Keratinocyte (primary cell): Measurements from ENCODE around the gene TARM1. TPM values are rescaled to one million over a fixed set of nuclear protein-coding genes. Genes with fewer than 3 reads are reported as not detected.
"Not testable (repeated sequence)": the region's sequence is repeated elsewhere in the genome, so short reads cannot be mapped to it uniquely, and the experiment has no call there.

Source experiments
- DNase-seq: peaks from one replicate; pipeline ENCODE4 v3.0.0-alpha.2; 2011; ENCODE audit warnings: low read depth, missing footprints, low spot score
- FAIRE-seq: peaks from 2 replicates; lab custom pipeline; 2011; peaks lifted over from hg19 to GRCh38; lab: Jason Lieb, UNC
- H2AFZ ChIP-seq: 2 replicates; pipeline ENCODE4 v1.6.0; 2012; ENCODE audit warnings: low read length, control low read depth, inconsistent platforms; ENCODE audit not compliant: control insufficient read depth
- H3K27ac ChIP-seq: 2 replicates; pipeline ENCODE4 v1.5.1; 2011; ENCODE audit warnings: low read length; ENCODE audit not compliant: control insufficient read depth, insufficient read depth
- H3K27me3 ChIP-seq: 3 replicates; pipeline ENCODE4 v1.6.0; 2011; ENCODE audit warnings: low read length; ENCODE audit not compliant: control insufficient read depth, insufficient read depth; ENCODE audit errors: extremely low read depth
- H3K36me3 ChIP-seq, 2 experiments: 2 replicates in 1 of 2; 3 replicates in 1 of 2; pipeline ENCODE4 v1.5.1; 2011; ENCODE audit warnings: low read length in 2 of 2, mild to moderate bottlenecking in 1 of 2; ENCODE audit not compliant: control insufficient read depth in 2 of 2, insufficient read depth in 2 of 2; ENCODE audit errors: extremely low read depth in 1 of 2
- H3K4me1 ChIP-seq: 3 replicates; pipeline ENCODE4 v1.5.1; 2011; ENCODE audit warnings: low read length; ENCODE audit not compliant: control insufficient read depth, insufficient read depth; ENCODE audit errors: extremely low read depth
- H3K4me2 ChIP-seq: 3 replicates; pipeline ENCODE4 v1.6.0; 2011; ENCODE audit warnings: low read depth, low read length; ENCODE audit not compliant: control insufficient read depth, insufficient read depth; ENCODE audit errors: extremely low read depth
- H3K4me3 ChIP-seq, 3 experiments: fragments of 200-600 bp in 1 of 3; sonication (generic) in 1 of 3; 2 replicates in 2 of 3; 3 replicates in 1 of 3; pipeline ENCODE4 v1.5.1; 2011 to 2016; ENCODE audit warnings: low read length in 3 of 3, mild to moderate bottlenecking in 3 of 3, control low read depth in 2 of 3, inconsistent platforms in 1 of 3, low read depth in 1 of 3, mixed read lengths in 1 of 3, mixed run types in 1 of 3, moderate library complexity in 1 of 3; ENCODE audit not compliant: control insufficient read depth in 2 of 3, insufficient read depth in 2 of 3; ENCODE audit errors: extremely low read depth in 1 of 3
- H3K79me2 ChIP-seq: 2 replicates; pipeline ENCODE4 v1.6.0; 2012; ENCODE audit warnings: low read length; ENCODE audit not compliant: control insufficient read depth, insufficient read depth
- H3K9ac ChIP-seq: 3 replicates; pipeline ENCODE4 v1.6.0; 2011; ENCODE audit warnings: low read length; ENCODE audit not compliant: control insufficient read depth, insufficient read depth; ENCODE audit errors: extremely low read depth
- H3K9me1 ChIP-seq: 3 replicates; pipeline ENCODE4 v1.6.0; 2011; ENCODE audit warnings: low read length; ENCODE audit not compliant: control insufficient read depth, insufficient read depth; ENCODE audit errors: extremely low read depth
- H3K9me3 ChIP-seq: 2 replicates; pipeline ENCODE4 v1.5.1; 2012; ENCODE audit warnings: low read depth, low read length; ENCODE audit not compliant: control insufficient read depth
- H4K20me1 ChIP-seq: 3 replicates; pipeline ENCODE4 v1.6.0; 2011; ENCODE audit warnings: low read length; ENCODE audit not compliant: control insufficient read depth, insufficient read depth; ENCODE audit errors: extremely low read depth
- EZH2 ChIP-seq: IDR thresholded peaks from one replicate; pipeline ENCODE4 v1.6.1; 2012; ENCODE audit warnings: inconsistent platforms, mild to moderate bottlenecking, low read length, moderate library complexity
- dilution Hi-C: fragments of 300-500 bp; cut with MboI; formaldehyde crosslinking; loops from one replicate; pipeline ENCODE4 v1.7.0; 2020; ENCODE audit warnings: low sequenced_read_pairs; ENCODE audit not compliant: extremely low pct_ligation_motif_present
- polyA plus RNA-seq, 5 experiments: library from polyadenylated mRNA; depleted of rRNA in 3 of 5; stranded (reverse) in 3 of 5; stranded (forward) in 1 of 5; unstranded in 1 of 5; fragments of >200 nt; gene quantifications; 1 replicate in 1 of 5; 2 replicates in 3 of 5; 3 replicates in 1 of 5; pipeline versions ENCODE4 v1.2.1 to v1.2.3, GENCODE V29; 2011 to 2012; ENCODE audit warnings: missing spikeins in 2 of 5, low read depth in 1 of 5, low replicate concordance in 1 of 5
- TF ChIP-seq, protein P1 (sequence below), 3 experiments: IDR thresholded peaks in 1 of 3; conservative IDR thresholded peaks in 1 of 3; optimal IDR thresholded peaks in 1 of 3; 2 replicates in 2 of 3; 3 replicates in 1 of 3; pipeline versions ENCODE3 to v1.5.1; 2011; ENCODE audit warnings: low read length in 3 of 3, mild to moderate bottlenecking in 3 of 3, moderate library complexity in 2 of 3, control low read depth in 1 of 3, inconsistent platforms in 1 of 3; ENCODE audit not compliant: insufficient read depth in 2 of 3; ENCODE audit errors: extremely low read depth in 1 of 3

TARM1 gene
- polyA plus RNA-seq, 1 donor (not counting 4 experiments of a cell fraction or from before 2014, with no cell fraction given), result not detected

DNA sequence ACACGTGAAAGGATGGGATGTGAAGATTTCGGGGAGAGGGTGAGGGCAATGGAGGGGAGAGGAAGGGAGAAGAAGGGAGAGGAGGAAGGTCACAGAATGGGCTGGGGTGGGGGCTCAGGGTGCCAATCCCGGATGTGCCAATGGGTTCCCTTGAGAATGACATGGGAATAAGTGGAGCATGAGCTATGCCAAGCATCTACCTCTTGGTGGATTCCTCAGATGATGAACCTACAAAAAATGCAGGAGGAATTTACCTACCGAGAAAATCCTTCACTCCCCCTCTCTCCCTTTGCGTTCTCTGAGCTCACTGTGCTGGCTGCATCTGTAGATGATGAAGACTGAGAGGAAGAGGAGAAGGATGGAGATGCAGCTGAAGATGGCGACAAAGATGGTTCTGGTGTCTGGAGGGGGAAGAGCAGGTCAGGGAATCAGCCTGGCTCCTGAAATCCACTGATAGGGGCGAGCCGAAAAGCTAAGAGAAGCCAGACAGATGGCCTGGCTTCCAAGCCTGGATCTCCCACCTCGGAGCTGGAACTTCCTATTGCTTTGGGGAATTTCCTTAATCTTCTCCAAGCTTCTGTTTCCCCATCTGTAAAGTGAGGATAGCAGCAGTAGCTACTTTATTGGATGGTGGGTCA lies 39.1 kb downstream of the TARM1 start:
- H4K20me1 ChIP-seq, result no peaks in the 10 kb centered on the region
- no peak overlapping the region for H2AFZ ChIP-seq
- no peak for DNase-seq
- no peak overlapping the region for H3K27ac ChIP-seq
- no peaks in the 10 kb centered on the region for H3K36me3 ChIP-seq
- no peaks in the 10 kb centered on the region for H3K79me2 ChIP-seq
- H3K4me3 ChIP-seq, result no peak overlapping the region
- H3K27me3 ChIP-seq, result no peaks in the 10 kb centered on the region
- H3K9me3 ChIP-seq, result no peaks in the 10 kb centered on the region
- no peaks in the 10 kb centered on the region for H3K9me1 ChIP-seq
- H3K4me2 ChIP-seq, result no peak overlapping the region
- H3K4me1 ChIP-seq, result no peaks in the 10 kb centered on the region
- TF ChIP-seq, protein P1, sequence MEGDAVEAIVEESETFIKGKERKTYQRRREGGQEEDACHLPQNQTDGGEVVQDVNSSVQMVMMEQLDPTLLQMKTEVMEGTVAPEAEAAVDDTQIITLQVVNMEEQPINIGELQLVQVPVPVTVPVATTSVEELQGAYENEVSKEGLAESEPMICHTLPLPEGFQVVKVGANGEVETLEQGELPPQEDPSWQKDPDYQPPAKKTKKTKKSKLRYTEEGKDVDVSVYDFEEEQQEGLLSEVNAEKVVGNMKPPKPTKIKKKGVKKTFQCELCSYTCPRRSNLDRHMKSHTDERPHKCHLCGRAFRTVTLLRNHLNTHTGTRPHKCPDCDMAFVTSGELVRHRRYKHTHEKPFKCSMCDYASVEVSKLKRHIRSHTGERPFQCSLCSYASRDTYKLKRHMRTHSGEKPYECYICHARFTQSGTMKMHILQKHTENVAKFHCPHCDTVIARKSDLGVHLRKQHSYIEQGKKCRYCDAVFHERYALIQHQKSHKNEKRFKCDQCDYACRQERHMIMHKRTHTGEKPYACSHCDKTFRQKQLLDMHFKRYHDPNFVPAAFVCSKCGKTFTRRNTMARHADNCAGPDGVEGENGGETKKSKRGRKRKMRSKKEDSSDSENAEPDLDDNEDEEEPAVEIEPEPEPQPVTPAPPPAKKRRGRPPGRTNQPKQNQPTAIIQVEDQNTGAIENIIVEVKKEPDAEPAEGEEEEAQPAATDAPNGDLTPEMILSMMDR (optimal IDR thresholded peaks at IDR 0.05 in 1 of 3, IDR thresholded peaks at IDR 0.05 in 1 of 3, conservative IDR thresholded peaks at IDR 0.05 in 1 of 3; ENCODE audit: extremely low read depth in 1 of 3, insufficient read depth in 2 of 3, low read length in 3 of 3), result no peak
- no peak for TF ChIP-seq EZH2
- H3K9ac ChIP-seq, result no peak overlapping the region
- FAIRE-seq, result no peak
- dilution Hi-C loops, result loop anchor here (25.0 kb wide), 1 partner anchor 105 kb away; no protein-coding TSS in a partner anchor

DNA sequence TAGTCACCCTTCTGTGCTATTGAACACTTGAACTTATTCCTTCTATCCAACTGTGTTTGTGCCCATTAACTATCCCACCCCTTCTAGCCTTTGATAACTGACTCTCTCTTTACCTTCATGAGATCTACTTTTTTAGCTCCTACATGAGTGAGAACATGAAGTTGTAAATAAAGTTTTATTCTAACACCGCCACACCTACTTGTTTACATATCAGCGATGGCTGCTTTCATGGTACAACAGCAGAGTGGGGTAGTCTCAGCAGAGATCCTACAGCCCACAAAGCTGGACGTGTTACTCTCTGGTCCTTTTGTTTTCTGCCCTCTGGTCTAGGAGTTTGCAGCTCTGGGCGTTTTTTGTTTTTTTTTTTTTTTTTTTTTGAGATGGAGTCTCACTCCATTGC lies 41.2 kb downstream of the TARM1 start:
- no peak for FAIRE-seq
- H3K4me3 ChIP-seq, result no peak overlapping the region

DNA sequence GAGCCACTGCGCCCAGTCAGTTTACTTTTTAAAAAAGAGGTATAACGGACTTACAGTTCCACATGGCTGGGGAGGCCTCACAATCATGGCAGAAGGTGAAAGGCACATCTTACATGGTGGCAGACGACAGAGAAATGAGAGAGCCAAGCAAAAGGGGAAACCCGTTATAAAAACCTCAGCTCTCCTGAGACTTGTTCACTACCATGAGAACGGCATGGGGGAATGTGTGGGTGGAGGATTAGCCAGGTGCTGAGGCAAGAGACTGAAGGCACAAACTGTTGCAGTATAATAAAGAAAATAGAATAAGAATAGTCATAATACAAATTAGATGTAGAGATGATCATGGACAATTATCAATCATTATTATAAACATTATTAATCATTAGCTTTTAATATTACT lies 44.6 kb downstream of the TARM1 start:
- not testable (repeated sequence) for H3K4me2 ChIP-seq, H3K27ac ChIP-seq, H4K20me1 ChIP-seq, H3K9me1 ChIP-seq, H3K9me3 ChIP-seq, H3K4me1 ChIP-seq, H3K9ac ChIP-seq, H2AFZ ChIP-seq, DNase-seq, H3K79me2 ChIP-seq, H3K4me3 ChIP-seq, FAIRE-seq, H3K36me3 ChIP-seq, H3K27me3 ChIP-seq
- dilution Hi-C loops, result loop anchor here (25.0 kb wide), 1 partner anchor 99 kb away; no protein-coding TSS in a partner anchor

More for the DNA sequence above, 41.2 kb downstream of the TARM1 start:
- no peak overlapping the region for H2AFZ ChIP-seq
- H3K36me3 ChIP-seq, result no peaks in the 10 kb centered on the region
- no peaks in the 10 kb centered on the region for H4K20me1 ChIP-seq
- no peaks in the 10 kb centered on the region for H3K79me2 ChIP-seq
- dilution Hi-C loops, result loop anchor here (25.0 kb wide), 1 partner anchor 103 kb away; no protein-coding TSS in a partner anchor
- TF ChIP-seq, protein P1 (optimal IDR thresholded peaks at IDR 0.05 in 1 of 3, IDR thresholded peaks at IDR 0.05 in 1 of 3, conservative IDR thresholded peaks at IDR 0.05 in 1 of 3; ENCODE audit: extremely low read depth in 1 of 3, insufficient read depth in 2 of 3, low read length in 3 of 3), result no peak
- TF ChIP-seq EZH2, result no peak
- H3K4me2 ChIP-seq, result no peak overlapping the region
- DNase-seq, result no peak
- no peak overlapping the region for H3K9ac ChIP-seq
- H3K9me1 ChIP-seq, result no peaks in the 10 kb centered on the region
- H3K27me3 ChIP-seq, result no peaks in the 10 kb centered on the region
- no peak overlapping the region for H3K27ac ChIP-seq
- H3K9me3 ChIP-seq, result no peaks in the 10 kb centered on the region
- peaks cover 5% of the 10 kb centered on the region for H3K4me1 ChIP-seq
